Measurements from ENCODE around the gene PFKFB2.

Gene PFKFB2

GRCh38 chr1:207079706-207080241 is 26.7 kb downstream of the PFKFB2 start:
- Histone ChIP-seq H3K27ac (no peak overlapping the region), H3K4me3 (no peak overlapping the region)

GRCh38 chr1:207081088-207081487 is 28.0 kb downstream of the PFKFB2 start:
- no peak overlapping the region for H3K27ac ChIP-seq

DNA sequence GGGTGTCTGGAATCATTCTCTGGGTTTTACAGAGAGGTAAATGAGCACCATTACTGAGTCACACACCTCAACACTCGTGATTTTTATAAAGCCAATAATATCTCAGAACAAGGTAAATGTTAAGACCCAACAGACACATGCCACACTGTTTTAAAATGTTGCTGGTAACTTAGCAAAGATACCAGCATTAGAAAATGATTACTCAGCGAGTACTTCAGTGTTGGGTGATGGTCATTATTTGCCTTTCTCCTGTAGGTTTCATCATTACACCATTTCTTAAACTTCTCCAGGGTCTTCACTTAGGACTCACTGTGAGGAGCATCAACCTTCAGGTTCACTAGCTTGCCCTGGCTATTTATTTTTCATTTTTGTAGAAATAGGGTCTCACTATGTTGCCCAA is 28.7 kb downstream of the PFKFB2 start:
- no peak overlapping the region for H3K27ac ChIP-seq
- no peak overlapping the region for H3K4me3 ChIP-seq

More at GRCh38 chr1:207081088-207081487, 28.0 kb downstream of the PFKFB2 start:
- no peak overlapping the region for H3K4me3 ChIP-seq

DNA sequence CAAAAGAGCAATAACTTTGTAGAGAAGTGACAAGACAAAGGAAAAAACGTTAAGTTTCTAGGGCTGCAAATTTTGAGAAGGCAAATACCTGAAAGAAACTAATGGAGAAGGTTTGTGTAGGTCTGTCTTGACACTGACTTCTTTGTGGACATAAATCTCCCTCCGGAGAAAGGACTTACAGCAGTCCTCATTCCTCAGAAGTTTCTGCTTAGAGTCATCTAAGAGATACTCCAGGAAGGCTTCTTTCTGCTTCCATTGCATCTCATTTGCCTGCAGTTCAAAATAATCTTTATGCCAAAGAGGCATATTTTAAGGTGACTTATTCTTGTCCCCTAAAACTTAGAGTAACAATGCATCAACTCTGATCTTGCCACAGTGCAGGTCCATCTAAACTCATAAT is 31.2 kb downstream of the PFKFB2 start:
- no peak overlapping the region for H3K4me3 ChIP-seq
- H3K27ac ChIP-seq, result no peak overlapping the region

GRCh38 chr1:207084701-207085180 is 31.7 kb downstream of the PFKFB2 start:
- Histone ChIP-seq H3K27ac (no peak overlapping the region), H3K4me3 (no peak overlapping the region)

DNA sequence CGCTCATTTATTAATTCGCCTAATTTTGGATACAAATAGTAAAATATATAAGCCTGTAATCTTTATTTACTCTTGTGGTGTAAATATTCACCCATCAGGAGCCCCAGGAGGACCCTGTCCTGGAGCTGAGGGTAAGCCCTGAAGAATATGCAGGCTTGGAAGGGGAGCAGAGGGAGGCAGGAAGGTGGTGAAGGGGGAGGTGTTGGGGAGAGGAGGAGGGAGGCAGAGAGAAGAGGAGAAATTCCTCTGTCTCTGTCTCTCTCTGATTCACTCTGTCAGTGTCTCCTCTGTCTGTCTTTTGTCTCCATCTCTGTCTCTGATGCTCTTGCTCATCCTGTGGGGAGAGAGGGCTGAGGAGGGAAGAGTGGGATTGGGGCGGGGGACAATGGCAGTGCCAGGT is 32.8 kb downstream of the PFKFB2 start:
- Histone ChIP-seq H3K4me3 (no peak overlapping the region), H3K27ac (no peak overlapping the region)

GRCh38 chr1:207088161-207088560 is 35.1 kb downstream of the PFKFB2 start:
- H3K27ac ChIP-seq, result no peak overlapping the region
- no peak overlapping the region for H3K4me3 ChIP-seq

GRCh38 chr1:207088701-207089626 is 35.9 kb downstream of the PFKFB2 start, which contains the start of gene C4BPB:
Gene C4BPB (plus strand): TSS chr1:207088860. CDS start chr1:207089532, 672 bp downstream.
- Histone ChIP-seq H3K27ac (no peak within 1 kb of the TSS), H3K4me3 (no peak within 1 kb of the TSS)

- Histone ChIP-seq H3K4me3 (no peak overlapping the region), H3K27ac (no peak overlapping the region)
These were observed 36.7 kb downstream of the PFKFB2 start for GRCh38 chr1:207089627-207090355.

DNA sequence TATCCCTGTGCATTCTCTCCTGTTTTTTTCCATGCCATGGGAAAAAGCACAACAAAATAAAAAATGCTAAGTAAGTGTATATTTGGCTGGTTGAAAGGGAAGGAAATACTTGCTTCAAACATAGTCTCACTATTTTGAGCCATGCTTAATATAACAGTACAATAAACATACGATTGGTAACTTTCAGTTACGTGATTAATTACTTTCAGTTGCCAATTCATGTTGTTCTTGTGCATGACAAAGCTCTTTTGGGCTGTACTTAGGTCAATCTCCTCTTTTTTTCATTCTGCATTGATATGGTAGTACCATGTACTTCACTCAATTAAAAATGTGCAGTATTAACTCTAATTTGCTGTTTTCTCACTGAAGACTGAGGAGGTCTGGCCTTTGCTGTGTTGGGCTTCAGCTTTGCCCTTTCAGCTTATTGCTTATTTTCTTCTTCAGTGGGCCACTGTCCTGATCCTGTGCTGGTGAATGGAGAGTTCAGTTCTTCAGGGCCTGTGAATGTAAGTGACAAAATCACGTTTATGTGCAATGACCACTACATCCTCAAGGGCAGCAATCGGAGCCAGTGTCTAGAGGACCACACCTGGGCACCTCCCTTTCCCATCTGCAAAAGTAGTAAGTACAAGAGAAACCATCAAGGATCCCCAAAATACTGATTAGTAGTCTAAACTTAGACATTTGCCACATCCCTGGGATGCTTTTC is 38.3 kb downstream of the PFKFB2 start:
- H3K27ac ChIP-seq, result no peak overlapping the region
- H3K4me3 ChIP-seq, result no peak overlapping the region

DNA sequence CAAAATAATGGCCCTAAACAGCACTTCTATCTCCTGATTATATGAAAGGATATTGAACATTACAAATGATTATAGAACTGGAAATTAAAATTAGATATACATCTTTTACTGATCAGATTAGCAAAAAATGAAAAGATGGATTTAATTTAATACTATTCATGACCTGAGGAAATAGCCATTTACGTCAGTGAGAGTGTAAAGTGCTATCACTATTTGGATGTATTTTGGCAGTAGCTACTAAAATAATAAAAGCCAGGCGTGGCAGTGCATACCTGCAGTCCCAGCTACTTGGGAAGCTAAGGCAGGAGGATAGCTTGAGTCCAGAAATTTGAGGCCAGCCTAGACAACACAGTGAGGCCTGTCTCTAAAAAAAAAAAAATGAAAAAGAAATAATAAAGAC is 40.9 kb downstream of the PFKFB2 start:
- no peak overlapping the region for H3K4me3 ChIP-seq
- H3K27ac ChIP-seq, result no peak overlapping the region

- H3K27ac ChIP-seq, result no peak overlapping the region
- H3K4me3 ChIP-seq, result no peak overlapping the region
These were observed 44.8 kb downstream of the PFKFB2 start for GRCh38 chr1:207097871-207098324.

DNA sequence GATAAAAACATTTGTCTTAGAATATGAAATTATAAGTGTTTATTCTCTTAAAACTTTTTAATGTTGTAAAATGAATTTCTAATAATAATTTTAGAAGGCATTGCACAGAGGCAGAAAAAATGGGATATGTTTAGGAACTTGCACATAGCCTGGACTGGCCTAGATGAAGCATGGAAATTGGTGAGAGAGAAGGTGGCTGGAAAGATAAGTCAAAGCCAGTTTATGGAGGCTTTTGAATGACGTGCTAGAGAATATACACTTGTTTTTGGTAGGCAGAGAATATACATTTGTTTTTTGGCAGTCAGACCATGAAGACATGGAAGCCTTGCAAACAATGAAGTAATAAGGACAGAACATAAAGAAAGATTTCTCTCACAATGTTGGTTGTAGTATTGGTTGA is 48.6 kb downstream of the PFKFB2 start:
- Histone ChIP-seq H3K27ac (no peak overlapping the region), H3K4me3 (no peak overlapping the region)

DNA sequence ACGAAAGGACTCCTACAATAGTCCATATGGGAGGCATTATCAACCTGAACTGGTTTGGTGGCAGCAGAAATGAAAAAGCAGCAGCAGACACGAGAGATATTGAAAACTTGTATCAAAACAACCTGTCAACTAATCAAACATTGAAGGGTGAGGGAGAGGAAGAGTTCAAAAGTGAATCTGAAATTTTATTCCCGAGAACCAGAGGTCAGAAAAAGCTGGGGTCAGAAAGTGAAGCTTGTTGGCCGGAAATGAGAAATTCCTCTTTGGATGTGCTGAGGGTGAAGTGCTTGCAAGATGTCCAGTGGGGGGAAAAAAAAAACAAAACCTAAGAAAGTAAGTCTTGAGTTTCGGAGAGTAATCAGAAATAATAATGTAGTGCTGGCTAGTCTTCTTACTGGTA is 49.1 kb downstream of the PFKFB2 start:
- no peak overlapping the region for H3K4me3 ChIP-seq
- H3K27ac ChIP-seq, result no peak overlapping the region

GRCh38 chr1:207102659-207103058 is 49.6 kb downstream of the PFKFB2 start:
- no peak overlapping the region for H3K4me3 ChIP-seq
- no peak overlapping the region for H3K27ac ChIP-seq

GRCh38 chr1:207103892-207104373 is 50.9 kb downstream of the PFKFB2 start, which contains the start of gene C4BPA:
Gene C4BPA (plus strand): TSS chr1:207104233. CDS start chr1:207113026, 8,793 bp downstream.
- H3K27ac ChIP-seq, result no peak within 1 kb of the TSS

GRCh38 chr1:207109004-207109403 is 55.9 kb downstream of the PFKFB2 start:
- H3K27ac ChIP-seq, result no peak overlapping the region
- no peak overlapping the region for H3K4me3 ChIP-seq

More at GRCh38 chr1:207103892-207104373, 50.9 kb downstream of the PFKFB2 start, which contains the start of gene C4BPA:
- H3K4me3 ChIP-seq, result no peak within 1 kb of the TSS

DNA sequence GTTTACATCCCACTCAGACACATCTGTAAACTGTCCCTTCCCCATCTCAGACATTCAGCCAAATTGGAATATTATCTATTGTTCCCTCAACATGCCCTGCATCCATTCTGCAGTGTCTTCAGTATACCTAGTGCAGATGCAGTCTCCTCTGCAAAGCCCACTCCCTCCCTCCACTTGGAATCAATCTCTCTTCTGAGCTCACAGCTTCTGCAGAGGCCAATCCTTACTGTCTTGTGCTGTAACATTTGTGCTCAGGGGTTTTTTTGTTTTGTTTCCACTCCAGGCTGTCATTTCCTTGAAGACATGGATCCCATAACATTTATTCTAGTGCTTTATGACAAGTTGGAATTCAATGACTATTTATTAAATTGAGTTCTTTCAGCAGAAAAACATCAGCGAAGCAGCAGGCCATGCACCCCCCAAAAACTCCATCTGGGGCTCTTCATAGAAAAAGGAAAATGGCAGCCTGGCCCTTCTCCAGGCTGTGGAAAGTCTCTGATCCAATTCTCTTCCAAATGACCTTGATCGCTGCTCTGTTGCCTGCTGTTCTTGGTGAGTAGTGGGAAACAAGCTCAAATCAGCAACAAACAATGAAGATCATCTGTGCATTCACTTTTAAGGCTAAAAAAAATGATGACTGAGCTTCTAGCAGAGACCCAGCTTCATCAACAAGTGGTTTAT is 59.7 kb downstream of the PFKFB2 start:
- Histone ChIP-seq H3K4me3 (no peak overlapping the region), H3K27ac (no peak overlapping the region)

- no peak overlapping the region for H3K4me3 ChIP-seq
- no peak overlapping the region for H3K27ac ChIP-seq
These were observed 62.2 kb downstream of the PFKFB2 start for GRCh38 chr1:207115269-207115668.
